Posterior vena cava (tissue), 2 donors: ENCODE measurements around the gene TSHZ1. TPM values are rescaled to one million over a fixed set of nuclear protein-coding genes. Genes with fewer than 3 reads are reported as not detected.

ENCODE experiments used
- DNase-seq: peaks from one replicate; pipeline ENCODE4 v3.0.0-alpha.2; 2020; ENCODE audit warnings: low spot score
- intact Hi-C, 2 donors: fragments of 100-400 bp; cut with DNase I; formaldehyde crosslinking; loops; one replicate each; pipeline versions ENCODE4 v1.14.1 to v1.14.2; 2022 to 2023
- total RNA-seq, 2 donors: library from RNA; stranded (reverse); fragmentation: NEBNext Ultra II Directional; extraction: Animal tissue kit (Norgen Biotek cat#: 25700); gene quantifications; one replicate each; pipeline ENCODE4 v1.2.1, GENCODE V29; 2021
- donor health status: DM: yes; HTN: yes; CAD: no.
- donor health status: DM: yes; HTN: yes; CAD: no.

TSHZ1 gene
- total RNA-seq, 2 donors from 2014 or later, result 18.5 to 19.0 TPM

DNA sequence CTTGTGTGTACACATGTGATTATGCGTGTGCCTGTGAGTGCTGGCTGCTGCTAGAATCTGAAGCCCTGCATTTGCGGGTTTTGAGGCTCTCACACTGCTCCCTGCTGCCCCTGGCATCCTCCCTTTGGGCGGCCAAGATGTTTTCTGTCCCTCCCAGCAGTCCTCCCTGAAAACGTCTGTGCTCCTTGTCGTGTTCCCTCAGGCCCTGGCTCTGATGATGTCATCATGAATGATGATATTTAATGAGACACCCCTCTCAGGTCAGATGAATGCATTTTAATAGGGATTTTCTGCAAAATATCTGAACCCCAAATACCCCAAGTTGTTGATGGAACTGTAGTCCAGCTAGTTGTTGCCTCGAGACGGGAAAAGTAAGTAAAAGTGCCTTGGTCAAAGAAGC is 73.1 kb downstream of the TSHZ1 start:
- intact Hi-C loops, result no loop called here
- DNase-seq, result no peak

DNA sequence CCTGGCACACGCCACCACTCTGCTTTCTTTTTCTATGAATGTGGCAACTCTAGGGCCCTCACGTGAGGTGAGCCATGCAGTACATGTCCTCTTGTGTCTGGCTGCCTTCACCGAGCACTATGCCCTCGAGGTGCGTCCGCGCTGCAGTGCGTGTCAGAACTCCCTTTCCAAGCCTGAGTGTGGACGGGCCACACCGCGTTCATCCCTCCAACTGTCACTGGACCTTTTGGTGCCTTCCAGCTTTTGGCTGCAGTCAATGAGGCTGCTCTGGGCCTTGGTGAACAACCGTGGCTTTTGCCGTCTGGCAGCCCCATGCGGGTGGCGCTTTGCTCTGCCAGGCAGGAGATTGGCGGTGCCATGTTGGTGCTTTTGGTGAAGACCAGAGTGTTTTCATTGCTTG is 74.0 kb downstream of the TSHZ1 start:
- DNase-seq, result no peak
- intact Hi-C loops, result no loop called here

DNA sequence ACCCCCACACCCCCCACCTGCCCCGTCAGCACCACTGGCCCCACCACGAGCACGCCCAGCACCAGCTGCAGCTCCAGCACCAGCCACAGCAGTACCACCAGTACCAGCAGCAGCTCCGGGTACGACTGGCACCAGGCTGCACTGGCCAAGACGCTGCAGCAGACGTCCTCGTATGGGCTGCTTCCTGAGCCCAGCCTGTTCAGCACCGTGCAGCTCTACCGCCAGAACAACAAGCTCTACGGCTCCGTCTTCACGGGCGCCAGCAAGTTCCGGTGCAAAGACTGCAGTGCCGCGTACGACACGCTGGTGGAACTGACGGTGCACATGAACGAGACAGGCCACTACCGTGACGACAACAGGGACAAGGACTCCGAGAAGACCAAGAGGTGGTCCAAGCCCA is 75.3 kb downstream of the TSHZ1 start:
- no peak for DNase-seq
- intact Hi-C loops, result no loop called here

- intact Hi-C loops, result no loop called here
- DNase-seq, result no peak
Measured at GRCh38 chr18:75287006-75287405, 76.4 kb downstream of the TSHZ1 start.

DNA sequence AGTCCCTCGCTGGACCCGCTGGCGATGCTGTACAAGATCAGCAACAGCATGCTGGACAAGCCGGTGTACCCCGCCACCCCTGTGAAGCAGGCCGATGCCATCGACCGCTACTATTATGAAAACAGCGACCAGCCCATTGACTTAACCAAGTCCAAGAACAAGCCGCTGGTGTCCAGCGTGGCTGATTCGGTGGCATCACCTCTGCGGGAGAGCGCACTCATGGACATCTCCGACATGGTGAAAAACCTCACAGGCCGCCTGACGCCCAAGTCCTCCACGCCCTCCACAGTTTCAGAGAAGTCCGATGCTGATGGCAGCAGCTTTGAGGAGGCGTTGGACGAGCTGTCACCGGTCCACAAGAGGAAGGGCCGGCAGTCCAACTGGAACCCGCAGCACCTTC is 77.1 kb downstream of the TSHZ1 start:
- intact Hi-C loops, result no loop called here
- DNase-seq, result no peak

GRCh38 chr18:75289761-75290160 is 79.2 kb downstream of the TSHZ1 start:
- no peak for DNase-seq
- intact Hi-C loops, result no loop called here

GRCh38 chr18:75290737-75291358 is 80.3 kb downstream of the TSHZ1 start:
- intact Hi-C loops, result no loop called here
- DNase-seq, result no peak

- intact Hi-C loops, result no loop called here
- no peak for DNase-seq
Measured at GRCh38 chr18:75291460-75291859, 80.9 kb downstream of the TSHZ1 start.

GRCh38 chr18:75293591-75293990 is 83.0 kb downstream of the TSHZ1 start:
- intact Hi-C loops, result no loop called here
- DNase-seq, result no peak

DNA sequence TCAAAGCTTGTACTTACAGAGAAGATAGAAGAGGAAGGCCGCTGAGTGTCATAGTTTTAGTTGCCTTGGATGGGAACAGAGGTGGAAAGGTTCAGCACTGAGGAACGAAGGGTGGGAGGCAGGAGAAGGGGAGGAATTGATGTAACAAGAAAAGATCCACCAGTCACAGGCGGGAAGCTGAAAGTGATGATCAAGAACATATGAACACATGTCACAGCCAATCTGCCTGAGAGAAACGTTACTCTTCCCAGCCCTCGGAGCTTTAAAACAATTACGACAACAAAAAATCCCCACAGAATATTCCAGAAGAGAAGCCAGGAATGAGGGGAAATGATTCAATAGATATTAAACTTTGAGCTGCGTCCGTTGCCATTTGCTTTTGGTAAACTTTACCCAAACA is 87.1 kb downstream of the TSHZ1 start:
- DNase-seq, result no peak
- intact Hi-C loops, result no loop called here

GRCh38 chr18:75304678-75305557 is 94.3 kb downstream of the TSHZ1 start:
- no peak for DNase-seq
- intact Hi-C loops, result no loop called here

GRCh38 chr18:75305984-75306383 is 95.4 kb downstream of the TSHZ1 start:
- no peak for DNase-seq
- intact Hi-C loops, result no loop called here

DNA sequence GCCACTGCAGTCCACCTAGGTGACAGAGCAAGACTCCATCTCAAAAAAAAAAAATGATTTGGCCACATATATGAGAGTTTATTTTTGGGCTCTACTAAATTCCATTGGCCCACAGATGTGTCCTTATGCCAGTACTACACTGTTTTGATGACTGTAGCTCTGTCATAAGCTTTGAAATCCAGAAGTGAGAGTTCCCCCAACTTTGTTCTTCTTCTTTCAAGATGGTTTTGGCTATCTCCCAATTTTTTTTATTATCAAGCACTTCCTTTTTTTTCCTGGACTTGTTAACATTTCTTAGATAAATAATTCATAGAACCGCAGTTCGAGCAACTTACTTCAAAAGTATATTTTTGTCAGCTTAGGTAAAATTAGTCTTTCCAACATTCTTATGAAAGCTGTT is 96.9 kb downstream of the TSHZ1 start:
- intact Hi-C loops, result no loop called here
- DNase-seq, result no peak

DNA sequence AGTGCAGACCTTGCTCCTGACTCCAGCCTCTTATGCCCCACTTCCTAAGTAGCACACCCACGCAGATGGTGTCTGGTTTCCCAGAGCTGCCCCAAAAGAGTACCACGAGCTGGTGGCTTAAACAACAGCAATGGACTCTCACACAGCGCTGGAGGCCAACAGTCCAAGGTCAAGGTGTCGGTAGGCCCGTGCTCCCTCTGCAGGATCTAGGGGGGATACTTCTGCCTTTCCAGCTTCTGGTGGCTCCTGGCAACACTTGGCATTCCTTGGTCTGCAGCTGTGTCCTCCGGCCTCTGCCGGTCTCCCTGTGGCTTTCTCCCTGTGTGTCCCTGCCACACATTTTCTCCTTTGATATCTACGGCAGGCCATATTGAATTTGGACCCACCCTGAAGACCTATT is 99.0 kb downstream of the TSHZ1 start:
- intact Hi-C loops, result no loop called here
- no peak for DNase-seq

DNA sequence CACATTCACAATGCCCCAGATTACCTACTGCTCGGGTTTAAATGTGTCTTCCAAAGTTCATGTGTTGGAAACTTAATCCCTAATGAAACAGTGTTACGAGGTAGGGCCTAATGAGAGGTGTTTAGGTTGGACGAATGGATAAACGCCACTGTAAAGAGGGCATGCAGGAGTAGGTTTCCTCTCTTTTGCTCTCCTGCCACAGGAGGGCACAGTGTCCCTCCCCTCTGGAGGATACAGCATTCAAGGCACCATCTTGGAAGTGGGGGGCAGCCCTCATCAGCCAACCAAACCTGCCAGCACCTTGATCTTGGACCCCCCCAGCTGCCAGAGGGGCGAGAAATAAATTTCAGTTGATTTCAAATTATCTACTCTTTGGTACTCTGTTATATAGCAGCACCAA is 103.5 kb downstream of the TSHZ1 start:
- DNase-seq, result no peak
- intact Hi-C loops, result no loop called here

GRCh38 chr18:75314606-75315005 is 104.0 kb downstream of the TSHZ1 start:
- DNase-seq, result no peak
- intact Hi-C loops, result no loop called here

- intact Hi-C loops, result no loop called here
- DNase-seq, result no peak
Measured at GRCh38 chr18:75316223-75316622, 105.6 kb downstream of the TSHZ1 start.

DNA sequence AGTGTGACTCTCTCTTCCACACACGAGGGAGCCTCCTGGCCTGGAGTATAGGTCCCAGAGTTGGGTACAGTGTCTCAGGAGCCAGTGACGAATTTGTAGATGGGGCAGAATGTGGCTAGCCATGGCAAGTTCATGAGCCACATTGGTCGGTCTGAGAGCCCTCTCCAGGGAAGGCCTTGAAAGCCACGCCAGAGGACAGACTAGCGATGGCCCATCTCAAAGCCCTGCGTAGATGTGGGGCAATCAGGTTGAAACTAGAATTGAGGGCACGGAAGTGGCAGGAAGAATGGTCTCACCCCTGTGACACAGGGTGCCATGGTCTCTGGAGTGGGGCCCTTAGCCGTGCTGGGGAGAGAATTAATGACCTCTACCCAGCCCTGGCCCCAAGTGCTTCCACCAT is 106.2 kb downstream of the TSHZ1 start:
- intact Hi-C loops, result no loop called here
- DNase-seq, result no peak

DNA sequence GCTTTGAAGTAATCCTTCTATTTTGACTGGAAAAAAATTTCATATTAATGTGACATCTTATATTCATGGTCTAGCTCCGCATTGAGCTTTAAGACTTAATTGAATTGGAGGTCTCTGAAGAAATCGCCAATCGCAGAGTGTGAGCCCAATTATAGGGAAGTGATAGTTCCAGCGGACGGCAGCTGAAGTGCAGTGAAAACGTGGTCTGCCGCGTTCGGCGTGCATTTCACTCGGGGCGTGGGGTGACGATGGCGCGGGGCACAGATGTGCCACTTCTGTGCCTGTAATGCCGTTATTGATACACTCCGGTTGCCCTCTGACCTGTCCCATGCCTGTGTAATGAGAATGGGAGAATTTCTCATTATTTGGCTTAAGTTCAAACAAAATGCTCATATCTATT is 106.7 kb downstream of the TSHZ1 start:
- intact Hi-C loops, result no loop called here
- DNase-seq, result no peak

- no peak for DNase-seq
- intact Hi-C loops, result no loop called here
Measured at GRCh38 chr18:75317703-75318102, 107.1 kb downstream of the TSHZ1 start.

DNA sequence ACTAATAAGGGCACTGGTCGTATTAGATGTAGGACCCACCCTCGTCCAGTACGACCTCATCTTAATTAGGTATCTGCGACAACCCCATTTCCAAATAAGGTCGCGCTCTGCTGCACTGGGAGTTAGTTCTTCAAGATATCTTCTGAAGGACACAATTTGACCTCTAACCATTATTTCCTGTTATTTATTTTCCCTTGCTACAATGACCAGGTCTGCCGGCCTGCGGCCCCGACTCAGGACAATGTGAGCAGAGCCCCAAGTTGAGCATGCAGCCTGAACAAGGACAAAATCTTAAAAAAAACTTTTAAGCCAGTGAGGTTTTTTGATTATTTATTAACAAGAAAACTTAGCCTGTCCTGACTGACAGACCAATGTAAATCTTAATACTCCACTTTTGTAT is 109.3 kb downstream of the TSHZ1 start:
- DNase-seq, result no peak
- intact Hi-C loops, result loop anchor here in 1 of 2 donors (10.0 kb wide), 1 partner anchor 125 kb away; no protein-coding TSS in a partner anchor
